Stimulated activated CD4-positive, alpha-beta T cell treated with anti-CD3 and anti-CD28 coated beads, Interleukin-2, amount 100 ng/mL, for 24 hours (primary cell): ENCODE data around the gene ELAPOR1.
"Not testable (repeated sequence)": the region's sequence is repeated elsewhere in the genome, so short reads cannot be mapped to it uniquely, and the experiment has no call there.

Experiments
- DNase-seq, 2 donors: peaks; one replicate each; pipeline ENCODE4 v3.0.0-alpha.2; 2020

Gene ELAPOR1

GRCh38 chr1:109137958-109138357 is 24.0 kb downstream of the ELAPOR1 start:
- DNase-seq, result no peak

GRCh38 chr1:109138358-109138757 is 24.4 kb downstream of the ELAPOR1 start:
- DNase-seq, result no peak

GRCh38 chr1:109140392-109140791 is 26.5 kb downstream of the ELAPOR1 start:
- no peak for DNase-seq

- no peak for DNase-seq
These were observed 28.3 kb downstream of the ELAPOR1 start for GRCh38 chr1:109142260-109142659.

- DNase-seq, result not testable (repeated sequence)
These were observed 28.8 kb downstream of the ELAPOR1 start for GRCh38 chr1:109142725-109143124.

GRCh38 chr1:109148987-109149561 is 35.2 kb downstream of the ELAPOR1 start:
- DNase-seq, result no peak

- no peak for DNase-seq
These were observed 36.1 kb downstream of the ELAPOR1 start for GRCh38 chr1:109149874-109150601.

GRCh38 chr1:109151146-109151990 is 37.5 kb downstream of the ELAPOR1 start:
- no peak for DNase-seq

- DNase-seq, result no peak
These were observed 38.3 kb downstream of the ELAPOR1 start for GRCh38 chr1:109152196-109152595.

- no peak for DNase-seq
These were observed 43.0 kb downstream of the ELAPOR1 start for GRCh38 chr1:109156916-109157385.

GRCh38 chr1:109158433-109158832 is 44.5 kb downstream of the ELAPOR1 start:
- DNase-seq, result no peak

- DNase-seq, result no peak
These were observed 45.4 kb downstream of the ELAPOR1 start for GRCh38 chr1:109159326-109159725.

- no peak for DNase-seq
These were observed 46.3 kb downstream of the ELAPOR1 start for GRCh38 chr1:109160071-109160840.

- DNase-seq, result peak; percentile 17 to 29
These were observed 48.1 kb downstream of the ELAPOR1 start for GRCh38 chr1:109161858-109162606.

GRCh38 chr1:109162626-109163025 is 48.7 kb downstream of the ELAPOR1 start:
- DNase-seq, result no peak

GRCh38 chr1:109163551-109163950 is 49.6 kb downstream of the ELAPOR1 start:
- DNase-seq, result no peak
